ENCODE measurements around the gene NFATC2.

Gene NFATC2

GRCh38 chr20:51542571-51543421 lies at the start of gene NFATC2:
TSS of gene NFATC2 (minus strand) at chr20:51542719. CDS start at chr20:51542499, 220 bp downstream.
- ATAC-seq (peak; percentile 9), DNase-seq (peak; percentile 70)

GRCh38 chr20:51591871-51592270 lies 49.4 kb upstream of the NFATC2 start:
- DNase-seq (no peak), ATAC-seq (no peak)

GRCh38 chr20:51588762-51589161 lies 46.2 kb upstream of the NFATC2 start:
- no peak for DNase-seq
- ATAC-seq = no peak

- DNase-seq = no peak
- no peak for ATAC-seq
Measured at GRCh38 chr20:51587145-51587544, 44.6 kb upstream of the NFATC2 start.

GRCh38 chr20:51586005-51586440 lies 43.5 kb upstream of the NFATC2 start:
- ATAC-seq = no peak

GRCh38 chr20:51585148-51585547 lies 42.6 kb upstream of the NFATC2 start:
- no peak for DNase-seq
- no peak for ATAC-seq

More at GRCh38 chr20:51586005-51586440, 43.5 kb upstream of the NFATC2 start:
- DNase-seq = no peak

- no peak for DNase-seq
- no peak for ATAC-seq
Measured at GRCh38 chr20:51584737-51585136, 42.2 kb upstream of the NFATC2 start.

- no peak for DNase-seq
- ATAC-seq = no peak
Measured at GRCh38 chr20:51584116-51584515, 41.6 kb upstream of the NFATC2 start.

- ATAC-seq (no peak), DNase-seq (no peak)
Measured at GRCh38 chr20:51583499-51583898, 41.0 kb upstream of the NFATC2 start.

- DNase-seq (no peak), ATAC-seq (no peak)
Measured at GRCh38 chr20:51583073-51583472, 40.6 kb upstream of the NFATC2 start.

GRCh38 chr20:51581571-51581970 lies 39.1 kb upstream of the NFATC2 start:
- DNase-seq (no peak), ATAC-seq (no peak)

- ATAC-seq = no peak
Measured at GRCh38 chr20:51579137-51579536, 36.6 kb upstream of the NFATC2 start.

GRCh38 chr20:51578145-51578459 lies 35.6 kb upstream of the NFATC2 start:
- ATAC-seq (no peak), DNase-seq (no peak)

More at GRCh38 chr20:51579137-51579536, 36.6 kb upstream of the NFATC2 start:
- DNase-seq = no peak

GRCh38 chr20:51577432-51578144 lies 35.1 kb upstream of the NFATC2 start:
- DNase-seq = no peak
- no peak for ATAC-seq

GRCh38 chr20:51575486-51575885 lies 33.0 kb upstream of the NFATC2 start:
- no peak for DNase-seq
- no peak for ATAC-seq

- peak; percentile 69 for ATAC-seq
- DNase-seq = peak; percentile 36
Measured at GRCh38 chr20:51574248-51575033, 31.9 kb upstream of the NFATC2 start.

- DNase-seq (no peak), ATAC-seq (no peak)
Measured at GRCh38 chr20:51573576-51574243, 31.2 kb upstream of the NFATC2 start.

- ATAC-seq (no peak), DNase-seq (no peak)
Measured at GRCh38 chr20:51571460-51571794, 28.9 kb upstream of the NFATC2 start.

- no peak for ATAC-seq
- no peak for DNase-seq
Measured at GRCh38 chr20:51570739-51571459, 28.4 kb upstream of the NFATC2 start.

- DNase-seq = no peak
- no peak for ATAC-seq
Measured at GRCh38 chr20:51569815-51570738, 27.6 kb upstream of the NFATC2 start.
